Spleen (tissue), 11 donors: Measurements from ENCODE around the gene HYCC1. TPM values are rescaled to one million over a fixed set of nuclear protein-coding genes. Genes with fewer than 3 reads are reported as not detected.

Experiments
- DNase-seq: peaks from one replicate; pipeline ENCODE4 v3.0.0-alpha.2; 2020
- H3K27ac ChIP-seq, 8 donors: fragments of 200-600 bp; sonication (generic) in 7 of 8; 1 replicate in 4 of 8; 2 replicates in 4 of 8; pipeline versions ENCODE4 v1.5.0 to v1.8.0; 2016 to 2021; ENCODE audit warnings: inconsistent platforms in 4 of 8, mild to moderate bottlenecking in 4 of 8, moderate library complexity in 1 of 8
- H3K27me3 ChIP-seq, 7 donors: fragments of 200-600 bp; sonication (generic) in 6 of 7; replicated peaks in 1 of 7; 1 replicate in 4 of 7; 2 replicates in 3 of 7; pipeline versions ENCODE4 v1.5.0 to v1.8.0; 2016 to 2021; ENCODE audit warnings: inconsistent platforms in 3 of 7, mild to moderate bottlenecking in 1 of 7
- H3K36me3 ChIP-seq, 6 donors: fragments of 200-600 bp; sonication (generic) in 5 of 6; 1 replicate in 4 of 6; 2 replicates in 2 of 6; pipeline versions ENCODE4 v1.5.0 to v1.8.0; 2016 to 2021; ENCODE audit warnings: inconsistent platforms in 2 of 6
- H3K4me1 ChIP-seq, 6 donors: fragments of 200-600 bp; sonication (generic) in 5 of 6; 1 replicate in 3 of 6; 2 replicates in 3 of 6; pipeline versions ENCODE4 v1.5.0 to v1.8.0; 2016 to 2021; ENCODE audit warnings: inconsistent platforms in 3 of 6
- H3K4me3 ChIP-seq, 8 donors: fragments of 200-600 bp; sonication (generic) in 7 of 8; 1 replicate in 4 of 8; 2 replicates in 4 of 8; pipeline versions ENCODE4 v1.5.0 to v1.8.0; 2016 to 2021; ENCODE audit warnings: inconsistent platforms in 4 of 8, mild to moderate bottlenecking in 4 of 8, moderate library complexity in 2 of 8
- H3K9me3 ChIP-seq, 8 donors: fragments of 200-600 bp; sonication (generic) in 7 of 8; 1 replicate in 4 of 8; 2 replicates in 4 of 8; pipeline versions ENCODE4 v1.5.0 to v1.8.0; 2016 to 2021; ENCODE audit warnings: inconsistent platforms in 4 of 8
- POLR2A ChIP-seq, 3 donors: fragments of 450-650 bp; IDR thresholded peaks; one replicate each; pipeline ENCODE4 v1.5.1; 2017; ENCODE audit warnings: antibody characterized with exemption in 3 of 3, mild to moderate bottlenecking in 1 of 3
- POLR2AphosphoS5 ChIP-seq, 3 donors: sonication (generic); formaldehyde crosslinking; IDR thresholded peaks; one replicate each; pipeline ENCODE4 v1.5.1; 2017; ENCODE audit warnings: antibody characterized with exemption in 3 of 3
- WGBS, 5 donors: extraction: QIAGEN DNeasy Blood & Tissue Kit in 3 of 5; methylation state at CpG; one replicate each; pipeline versions ENCODE4 v1.1.5 to v1.1.7; 2013 to 2018; 5-methylcytosine and 5-hydroxymethylcytosine counted together
- intact Hi-C: fragments of 100-400 bp; cut with DNase I; formaldehyde crosslinking; loops from one replicate; pipeline ENCODE4 v1.15.0; 2023; ENCODE audit warnings: low total_unique reads
- polyA plus RNA-seq, 3 donors: library from polyadenylated mRNA; stranded (reverse); fragments of 200-250 nt; gene quantifications; one replicate each; pipeline ENCODE4 v1.2.1, GENCODE V29; 2013
- total RNA-seq, 7 donors: library from RNA; depleted of rRNA in 3 of 7; stranded (reverse); fragments of >200 nt in 3 of 7; fragmentation: NEBNext Ultra II Directional in 4 of 7; extraction: Animal tissue kit (Norgen Biotek cat#: 25700) in 4 of 7; gene quantifications; one replicate each; pipeline versions ENCODE4 v1.1.0 to v1.2.1, GENCODE V29; 2016 to 2021
- TF ChIP-seq, protein P1 (sequence below), 11 experiments: fragments of 200-600 bp in 7 of 11; fragments of 450-650 bp in 4 of 11; sonication (generic) in 4 of 11; IDR thresholded peaks in 8 of 11; conservative IDR thresholded peaks in 3 of 11; 1 replicate in 7 of 11; 2 replicates in 4 of 11; pipeline versions ENCODE4 v1.4.0 to v1.8.0; 2016 to 2021; ENCODE audit warnings: antibody characterized with exemption in 11 of 11, inconsistent platforms in 4 of 11, mild to moderate bottlenecking in 1 of 11
- donor health status: healthy with polysubstance abuse.
- donor health status: DM: no; HTN: no; CAD: no; lungs with moderate emphysema.
- donor health status: DM: no; HTN: no; CAD: no.
- donor health status: Bipolar disorder and iron deficiency.
- donor health status: healthy.
- donor health status: DM: no; HTN: no; CAD: no.
- donor health status: DM: yes; HTN: yes; CAD: no.

The HYCC1 gene
- total and polyA plus RNA-seq, 10 donors: 4.0 to 59.0 (median 42.7) TPM

DNA sequence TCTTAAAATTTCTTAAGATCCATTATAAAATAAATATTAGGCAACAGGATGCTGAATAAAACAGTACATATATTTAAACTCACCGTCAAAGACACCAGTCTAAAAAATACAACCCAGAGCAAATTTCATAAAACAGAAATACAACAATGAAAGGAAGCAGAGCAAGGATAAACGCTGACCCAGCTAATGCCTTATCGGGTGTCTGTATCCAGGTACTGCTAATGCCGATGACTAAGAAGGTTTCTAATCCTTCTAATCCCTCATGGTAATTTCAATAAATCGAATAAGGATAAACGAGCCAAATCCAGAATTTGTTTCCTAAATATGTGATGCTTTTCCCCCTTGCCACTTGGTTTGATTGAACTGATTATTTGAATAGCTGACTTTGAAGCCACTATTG, 1.7 kb downstream of the HYCC1 start:
- no peak for TF ChIP-seq POLR2A (IDR thresholded peaks at IDR 0.05)
- TF ChIP-seq, protein P1, sequence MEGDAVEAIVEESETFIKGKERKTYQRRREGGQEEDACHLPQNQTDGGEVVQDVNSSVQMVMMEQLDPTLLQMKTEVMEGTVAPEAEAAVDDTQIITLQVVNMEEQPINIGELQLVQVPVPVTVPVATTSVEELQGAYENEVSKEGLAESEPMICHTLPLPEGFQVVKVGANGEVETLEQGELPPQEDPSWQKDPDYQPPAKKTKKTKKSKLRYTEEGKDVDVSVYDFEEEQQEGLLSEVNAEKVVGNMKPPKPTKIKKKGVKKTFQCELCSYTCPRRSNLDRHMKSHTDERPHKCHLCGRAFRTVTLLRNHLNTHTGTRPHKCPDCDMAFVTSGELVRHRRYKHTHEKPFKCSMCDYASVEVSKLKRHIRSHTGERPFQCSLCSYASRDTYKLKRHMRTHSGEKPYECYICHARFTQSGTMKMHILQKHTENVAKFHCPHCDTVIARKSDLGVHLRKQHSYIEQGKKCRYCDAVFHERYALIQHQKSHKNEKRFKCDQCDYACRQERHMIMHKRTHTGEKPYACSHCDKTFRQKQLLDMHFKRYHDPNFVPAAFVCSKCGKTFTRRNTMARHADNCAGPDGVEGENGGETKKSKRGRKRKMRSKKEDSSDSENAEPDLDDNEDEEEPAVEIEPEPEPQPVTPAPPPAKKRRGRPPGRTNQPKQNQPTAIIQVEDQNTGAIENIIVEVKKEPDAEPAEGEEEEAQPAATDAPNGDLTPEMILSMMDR (IDR thresholded peaks at IDR 0.05 in 8 of 11, conservative IDR thresholded peaks at IDR 0.05 in 3 of 11): no peak
- TF ChIP-seq POLR2AphosphoS5 (IDR thresholded peaks at IDR 0.05): no peak
- WGBS, 5 donors: 62 to 68% (median 65%) methylated on average over 6 of the region's 6 CpGs
- Histone ChIP-seq H3K9me3 (no peaks in the 10 kb centered on the region), H3K27me3 (no peaks in the 10 kb centered on the region), H3K4me3 (peak overlapping the region in 7 of 8 donors; percentile 85 to 95 (median 90)), H3K27ac (peak overlapping the region in 3 of 8 donors; percentile 89 to 91 (median 91)), H3K4me1 (peaks cover 10 to 69% (median 54%) of the 10 kb centered on the region in 6 donors), H3K36me3 (no peaks in the 10 kb centered on the region)
- intact Hi-C loops: no loop called here
- DNase-seq: no peak

- H3K4me1 ChIP-seq: peaks cover 10 to 61% (median 50%) of the 10 kb centered on the region in 6 donors
- no peaks in the 10 kb centered on the region for H3K9me3 ChIP-seq
- no peaks in the 10 kb centered on the region for H3K36me3 ChIP-seq
- H3K4me3 ChIP-seq: peak overlapping the region in 2 of 8 donors; percentile 18 to 91
- H3K27me3 ChIP-seq: no peaks in the 10 kb centered on the region
- H3K27ac ChIP-seq: no peak overlapping the region
- TF ChIP-seq, protein P1 (IDR thresholded peaks at IDR 0.05 in 8 of 11, conservative IDR thresholded peaks at IDR 0.05 in 3 of 11): no peak
- TF ChIP-seq POLR2A (IDR thresholded peaks at IDR 0.05): no peak
- no peak for TF ChIP-seq POLR2AphosphoS5 (IDR thresholded peaks at IDR 0.05)
- intact Hi-C loops: no loop called here
- whole genome bisulfite sequencing, 5 donors: 77 to 83% (median 80%) methylated on average over 3 of the region's 3 CpGs
- no peak for DNase-seq
Observed at GRCh38 chr7:23011222-23011924, 2.6 kb downstream of the HYCC1 start.

DNA sequence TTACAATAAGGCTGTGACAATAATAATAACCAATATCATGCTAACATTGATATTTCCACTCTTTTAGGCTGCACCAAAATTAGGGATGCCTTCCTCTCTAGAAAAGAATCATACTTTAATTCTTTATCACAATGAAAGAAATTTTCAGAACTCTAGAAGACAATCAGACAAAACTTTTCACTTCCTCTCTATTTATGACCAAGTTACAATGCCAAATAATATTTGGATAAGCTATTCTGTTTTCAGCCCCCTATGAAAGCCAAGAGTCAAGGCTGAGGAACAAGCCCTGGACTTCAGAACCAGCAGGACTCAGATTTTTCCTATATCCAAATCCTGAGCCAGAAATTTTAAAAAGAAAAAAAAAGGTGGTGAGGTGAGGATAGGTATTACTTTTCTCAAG, 4.6 kb downstream of the HYCC1 start:
- DNase-seq: no peak
- intact Hi-C loops: no loop called here
- peaks cover 5 to 54% (median 42%) of the 10 kb centered on the region in 6 donors for H3K4me1 ChIP-seq
- TF ChIP-seq POLR2A (IDR thresholded peaks at IDR 0.05) (no peak), POLR2AphosphoS5 (IDR thresholded peaks at IDR 0.05) (no peak)
- no peaks in the 10 kb centered on the region for H3K9me3 ChIP-seq
- H3K36me3 ChIP-seq: no peaks in the 10 kb centered on the region
- H3K27me3 ChIP-seq: no peaks in the 10 kb centered on the region
- H3K4me3 ChIP-seq: no peak overlapping the region
- H3K27ac ChIP-seq: no peak overlapping the region

- TF ChIP-seq POLR2AphosphoS5 (IDR thresholded peaks at IDR 0.05) (no peak), POLR2A (IDR thresholded peaks at IDR 0.05) (no peak)
- TF ChIP-seq, protein P1 (IDR thresholded peaks at IDR 0.05 in 8 of 11, conservative IDR thresholded peaks at IDR 0.05 in 3 of 11): no peak
- Histone ChIP-seq H3K9me3 (no peaks in the 10 kb centered on the region), H3K36me3 (no peaks in the 10 kb centered on the region), H3K4me1 (peaks cover 0 to 40% (median 11%) of the 10 kb centered on the region in 6 donors), H3K4me3 (no peak overlapping the region), H3K27me3 (no peaks in the 10 kb centered on the region), H3K27ac (no peak overlapping the region)
- no peak for DNase-seq
- intact Hi-C loops: no loop called here
Observed at GRCh38 chr7:23004247-23004520, 9.7 kb downstream of the HYCC1 start.
